ENCODE measurements around the gene NEO1. TPM values are rescaled to one million over a fixed set of nuclear protein-coding genes. Genes with fewer than 3 reads are reported as not detected.

NEO1 gene
- total RNA-seq, 1 donor from 2014 or later: 24.9 TPM

DNA sequence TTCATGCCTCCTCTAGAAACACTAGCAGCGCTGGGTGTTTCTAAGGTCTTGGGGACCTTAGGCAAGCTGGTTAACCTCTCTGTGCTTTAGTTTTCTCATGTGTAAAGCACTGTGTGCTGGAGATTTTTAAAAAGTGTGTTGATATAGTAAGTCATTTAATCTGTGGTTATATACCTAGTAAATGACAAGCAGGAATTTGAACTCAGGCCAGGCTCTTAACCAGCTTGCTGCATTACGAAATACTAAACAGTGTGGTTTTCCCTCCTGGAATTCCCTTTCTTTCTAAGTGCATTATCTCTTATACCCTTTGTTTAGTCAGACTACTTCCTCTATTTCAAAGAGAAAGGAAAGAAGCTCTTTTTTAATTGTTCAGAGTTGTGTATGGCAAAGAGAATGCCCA, 26.5 kb downstream of the NEO1 start:
- H3K36me3 Mint-ChIP-seq (ENCODE audit: unreplicated experiment): no peaks in the 10 kb centered on the region
- TF ChIP-seq, protein P1, sequence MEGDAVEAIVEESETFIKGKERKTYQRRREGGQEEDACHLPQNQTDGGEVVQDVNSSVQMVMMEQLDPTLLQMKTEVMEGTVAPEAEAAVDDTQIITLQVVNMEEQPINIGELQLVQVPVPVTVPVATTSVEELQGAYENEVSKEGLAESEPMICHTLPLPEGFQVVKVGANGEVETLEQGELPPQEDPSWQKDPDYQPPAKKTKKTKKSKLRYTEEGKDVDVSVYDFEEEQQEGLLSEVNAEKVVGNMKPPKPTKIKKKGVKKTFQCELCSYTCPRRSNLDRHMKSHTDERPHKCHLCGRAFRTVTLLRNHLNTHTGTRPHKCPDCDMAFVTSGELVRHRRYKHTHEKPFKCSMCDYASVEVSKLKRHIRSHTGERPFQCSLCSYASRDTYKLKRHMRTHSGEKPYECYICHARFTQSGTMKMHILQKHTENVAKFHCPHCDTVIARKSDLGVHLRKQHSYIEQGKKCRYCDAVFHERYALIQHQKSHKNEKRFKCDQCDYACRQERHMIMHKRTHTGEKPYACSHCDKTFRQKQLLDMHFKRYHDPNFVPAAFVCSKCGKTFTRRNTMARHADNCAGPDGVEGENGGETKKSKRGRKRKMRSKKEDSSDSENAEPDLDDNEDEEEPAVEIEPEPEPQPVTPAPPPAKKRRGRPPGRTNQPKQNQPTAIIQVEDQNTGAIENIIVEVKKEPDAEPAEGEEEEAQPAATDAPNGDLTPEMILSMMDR (IDR thresholded peaks at IDR 0.05): no peak
- no peaks in the 10 kb centered on the region for H3K4me1 Mint-ChIP-seq (ENCODE audit: unreplicated experiment)
- H3K27ac Mint-ChIP-seq (ENCODE audit: unreplicated experiment): no peak overlapping the region
- peaks cover 6% of the 10 kb centered on the region for H3K27me3 Mint-ChIP-seq (ENCODE audit: unreplicated experiment)
- no peak overlapping the region for H3K4me3 Mint-ChIP-seq (ENCODE audit: unreplicated experiment)
- no peak for DNase-seq (ENCODE audit: extremely low spot score, unreplicated experiment)
- no peaks in the 10 kb centered on the region for H3K9me3 Mint-ChIP-seq (ENCODE audit: unreplicated experiment)

- no peaks in the 10 kb centered on the region for H3K4me1 Mint-ChIP-seq (ENCODE audit: unreplicated experiment)
These were observed 27.3 kb downstream of the NEO1 start for GRCh38 chr15:73079565-73079964.

DNA sequence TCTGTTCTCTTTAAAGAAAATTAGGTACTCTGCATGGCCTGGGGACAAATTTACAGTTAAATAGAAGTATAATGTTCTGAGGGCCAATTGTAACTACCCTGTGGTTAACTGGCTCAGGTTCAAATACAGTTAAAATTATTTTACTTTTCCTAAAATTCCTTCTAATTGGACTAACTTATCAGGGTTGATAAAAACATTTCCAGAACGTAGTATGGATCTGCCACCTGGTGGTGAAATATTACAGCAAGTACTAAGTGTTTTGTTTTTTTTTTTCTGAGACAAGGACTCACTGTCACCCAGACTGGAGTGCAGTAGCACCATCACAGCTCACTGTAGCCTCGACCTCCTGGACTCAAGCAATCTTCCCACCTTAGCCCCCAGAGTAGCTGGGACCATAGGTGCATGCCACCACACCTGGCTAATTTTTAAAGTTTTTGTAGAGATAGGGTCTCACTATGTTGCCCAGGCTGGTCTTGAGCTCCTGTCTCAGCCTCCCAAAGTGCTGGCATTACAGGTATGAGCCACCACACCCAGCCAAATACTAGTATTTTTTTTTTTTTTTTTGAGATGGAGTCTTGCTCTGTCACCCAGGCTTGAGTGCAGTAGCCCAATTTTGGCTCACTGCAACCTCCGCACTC, 29.2 kb downstream of the NEO1 start:
- H3K36me3 Mint-ChIP-seq (ENCODE audit: unreplicated experiment): no peaks in the 10 kb centered on the region
- no peak for DNase-seq (ENCODE audit: extremely low spot score, unreplicated experiment)
- no peak overlapping the region for H3K27ac Mint-ChIP-seq (ENCODE audit: unreplicated experiment)
- no peaks in the 10 kb centered on the region for H3K9me3 Mint-ChIP-seq (ENCODE audit: unreplicated experiment)
- H3K4me3 Mint-ChIP-seq (ENCODE audit: unreplicated experiment): no peak overlapping the region
- no peaks in the 10 kb centered on the region for H3K4me1 Mint-ChIP-seq (ENCODE audit: unreplicated experiment)
- H3K27me3 Mint-ChIP-seq (ENCODE audit: unreplicated experiment): peaks cover 10% of the 10 kb centered on the region
- TF ChIP-seq, protein P1 (IDR thresholded peaks at IDR 0.05): peak; percentile 75

More at GRCh38 chr15:73079565-73079964, 27.3 kb downstream of the NEO1 start:
- Mint-ChIP-seq H3K36me3 (ENCODE audit: unreplicated experiment) (no peaks in the 10 kb centered on the region), H3K9me3 (ENCODE audit: unreplicated experiment) (no peaks in the 10 kb centered on the region), H3K4me3 (ENCODE audit: unreplicated experiment) (no peak overlapping the region), H3K27me3 (ENCODE audit: unreplicated experiment) (peaks cover 6% of the 10 kb centered on the region), H3K27ac (ENCODE audit: unreplicated experiment) (no peak overlapping the region)
- no peak for DNase-seq (ENCODE audit: extremely low spot score, unreplicated experiment)
- TF ChIP-seq, protein P1 (IDR thresholded peaks at IDR 0.05): no peak

DNA sequence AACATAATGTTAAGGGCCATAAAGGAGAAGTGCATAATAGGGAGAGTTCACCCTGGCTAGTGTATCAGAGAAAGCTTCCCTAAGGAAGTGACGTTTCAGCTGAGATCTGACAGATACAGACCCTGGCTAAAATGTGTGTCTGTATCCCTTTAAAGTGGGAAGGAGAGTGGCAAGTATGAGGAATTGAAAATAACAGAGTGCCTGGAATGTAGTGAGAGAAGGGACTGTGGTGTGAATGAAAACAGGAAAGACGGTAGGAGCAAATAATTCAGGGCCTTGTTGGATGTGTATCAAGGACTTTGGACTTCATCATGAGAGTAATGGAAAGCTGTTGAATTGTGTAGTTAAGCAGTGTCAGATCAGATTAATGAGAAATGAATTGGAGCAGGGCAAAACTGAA, 30.5 kb downstream of the NEO1 start:
- TF ChIP-seq, protein P1 (IDR thresholded peaks at IDR 0.05): no peak
- no peaks in the 10 kb centered on the region for H3K4me1 Mint-ChIP-seq (ENCODE audit: unreplicated experiment)
- H3K4me3 Mint-ChIP-seq (ENCODE audit: unreplicated experiment): no peak overlapping the region
- peaks cover 15% of the 10 kb centered on the region for H3K27me3 Mint-ChIP-seq (ENCODE audit: unreplicated experiment)
- no peak overlapping the region for H3K27ac Mint-ChIP-seq (ENCODE audit: unreplicated experiment)
- H3K9me3 Mint-ChIP-seq (ENCODE audit: unreplicated experiment): no peaks in the 10 kb centered on the region
- no peaks in the 10 kb centered on the region for H3K36me3 Mint-ChIP-seq (ENCODE audit: unreplicated experiment)
- DNase-seq (ENCODE audit: extremely low spot score, unreplicated experiment): no peak

- Mint-ChIP-seq H3K36me3 (ENCODE audit: unreplicated experiment) (no peaks in the 10 kb centered on the region), H3K27ac (ENCODE audit: unreplicated experiment) (no peak overlapping the region), H3K4me3 (ENCODE audit: unreplicated experiment) (no peak overlapping the region), H3K4me1 (ENCODE audit: unreplicated experiment) (no peaks in the 10 kb centered on the region), H3K27me3 (ENCODE audit: unreplicated experiment) (peaks cover 22% of the 10 kb centered on the region), H3K9me3 (ENCODE audit: unreplicated experiment) (no peaks in the 10 kb centered on the region)
- TF ChIP-seq, protein P1 (IDR thresholded peaks at IDR 0.05): no peak
- DNase-seq (ENCODE audit: extremely low spot score, unreplicated experiment): no peak
These were observed 34.8 kb downstream of the NEO1 start for GRCh38 chr15:73087098-73087497.
